Glutamatergic neuron (in vitro differentiated cells): ENCODE results near the gene RNF167. TPM values are rescaled to one million over a fixed set of nuclear protein-coding genes. Genes with fewer than 3 reads are reported as not detected.

ENCODE experiments used
- DNase-seq: peaks from one replicate; pipeline ENCODE4 v3.0.0; 2022
- H3K27ac Mint-ChIP-seq: one replicate; pipeline ENCODE4 v1.8.0; 2020; ENCODE audit warnings: mild to moderate bottlenecking, mixed read lengths, inconsistent platforms; ENCODE audit not compliant: unreplicated experiment
- H3K27me3 Mint-ChIP-seq: one replicate; pipeline ENCODE4 v1.8.0; 2020; ENCODE audit warnings: mild to moderate bottlenecking, moderate library complexity, mixed read lengths, inconsistent platforms; ENCODE audit not compliant: unreplicated experiment
- H3K36me3 Mint-ChIP-seq: one replicate; pipeline ENCODE4 v1.8.0; 2020; ENCODE audit warnings: mild to moderate bottlenecking, mixed read lengths, inconsistent platforms; ENCODE audit not compliant: unreplicated experiment
- H3K4me1 Mint-ChIP-seq: one replicate; pipeline ENCODE4 v1.8.0; 2020; ENCODE audit warnings: mild to moderate bottlenecking, low read depth, mixed read lengths, inconsistent platforms; ENCODE audit not compliant: unreplicated experiment
- H3K4me3 Mint-ChIP-seq: one replicate; pipeline ENCODE4 v1.8.0; 2020; ENCODE audit warnings: mild to moderate bottlenecking, mixed read lengths, inconsistent platforms; ENCODE audit not compliant: unreplicated experiment
- H3K9me3 Mint-ChIP-seq: one replicate; pipeline ENCODE4 v1.8.0; 2020; ENCODE audit warnings: mild to moderate bottlenecking, moderate library complexity, mixed read lengths, inconsistent platforms; ENCODE audit not compliant: unreplicated experiment
- long read RNA-seq: library from polyadenylated mRNA; unstranded; transcript quantifications from one replicate; pipeline ENCODE4 v2.0.0, GENCODE V29; 2020; ENCODE audit not compliant: unreplicated experiment
- total RNA-seq: library from RNA; stranded (reverse); fragmentation: NEBNext Ultra II Directional; extraction: Animal tissue kit (Norgen Biotek cat#: 25700); gene quantifications from one replicate; pipeline ENCODE4 v1.2.1, GENCODE V29; 2021; ENCODE audit not compliant: unreplicated experiment
- TF ChIP-seq, protein P1 (sequence below): fragments of 200-600 bp; sonication (generic); IDR thresholded peaks from one replicate; pipeline ENCODE4 v1.5.0; 2021; ENCODE audit not compliant: partially characterized antibody, unreplicated experiment

The RNF167 gene
- 96.1 TPM for total RNA-seq
- long read RNA-seq, transcript RNF167-211 (9 exons, 1,757 nt) = major isoform, 15 of 32 reads
- long read RNA-seq, partial matches to known transcripts = 1 of 32 reads
- long read RNA-seq, other reads (novel, unspliced or antisense) = 11 of 32 reads

DNA sequence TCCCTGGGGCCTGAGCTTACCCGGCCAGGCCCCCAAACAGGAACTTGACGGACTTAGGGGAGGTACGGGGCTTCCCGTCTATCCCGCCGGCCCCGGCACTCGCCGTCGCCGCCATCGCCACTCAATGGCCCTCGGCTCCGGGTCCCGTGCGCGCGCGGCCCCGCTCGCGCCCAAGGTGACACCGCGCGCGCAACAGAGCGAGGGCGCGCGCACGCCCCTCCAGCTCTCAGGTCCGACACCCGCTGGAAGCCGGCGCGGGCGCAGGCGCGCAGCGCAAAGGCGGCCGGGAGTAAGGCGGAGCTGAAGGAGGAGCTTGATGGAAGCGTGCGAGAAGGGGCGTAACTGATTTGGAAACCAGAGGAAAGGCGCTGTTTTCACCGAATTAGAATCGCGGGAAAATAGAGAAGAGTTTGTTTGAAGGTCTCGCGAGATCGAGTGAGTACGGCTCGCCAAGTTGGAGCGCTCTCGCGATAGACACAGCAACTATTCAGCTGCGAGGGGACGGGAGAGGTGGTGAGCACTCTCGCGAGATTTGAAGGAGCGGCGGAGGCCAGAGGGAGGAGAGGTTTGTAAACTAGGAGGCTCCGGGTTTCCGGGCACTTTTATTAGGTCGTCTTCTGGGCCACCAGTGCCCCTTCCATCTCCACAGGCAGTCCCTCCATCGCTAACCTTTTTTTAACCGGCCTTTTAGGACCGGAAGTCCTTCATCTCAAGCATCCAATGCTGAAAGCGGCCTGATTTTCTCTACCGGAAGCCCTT is at the start of gene RNF167, which contains the start of gene SLC25A11:
RNF167 (plus strand) TSS at position 473 of the 759 bp plus-strand sequence. CDS start 642 bp downstream, outside the sequence.
SLC25A11 (minus strand) TSS at position 251 of the 759 bp plus-strand sequence; CDS start at position 115, 136 bp downstream.
- peak within 1 kb of the TSS; percentile 98 for H3K4me3 Mint-ChIP-seq
- peaks cover 14% of the 10 kb centered on the region for H3K27me3 Mint-ChIP-seq
- peak within 1 kb of the TSS; percentile 98 for H3K27ac Mint-ChIP-seq
- H3K4me1 Mint-ChIP-seq = peaks cover 14% of the 10 kb centered on the region
- peaks cover 8% of the 10 kb centered on the region for H3K9me3 Mint-ChIP-seq
- TF ChIP-seq, protein P1, sequence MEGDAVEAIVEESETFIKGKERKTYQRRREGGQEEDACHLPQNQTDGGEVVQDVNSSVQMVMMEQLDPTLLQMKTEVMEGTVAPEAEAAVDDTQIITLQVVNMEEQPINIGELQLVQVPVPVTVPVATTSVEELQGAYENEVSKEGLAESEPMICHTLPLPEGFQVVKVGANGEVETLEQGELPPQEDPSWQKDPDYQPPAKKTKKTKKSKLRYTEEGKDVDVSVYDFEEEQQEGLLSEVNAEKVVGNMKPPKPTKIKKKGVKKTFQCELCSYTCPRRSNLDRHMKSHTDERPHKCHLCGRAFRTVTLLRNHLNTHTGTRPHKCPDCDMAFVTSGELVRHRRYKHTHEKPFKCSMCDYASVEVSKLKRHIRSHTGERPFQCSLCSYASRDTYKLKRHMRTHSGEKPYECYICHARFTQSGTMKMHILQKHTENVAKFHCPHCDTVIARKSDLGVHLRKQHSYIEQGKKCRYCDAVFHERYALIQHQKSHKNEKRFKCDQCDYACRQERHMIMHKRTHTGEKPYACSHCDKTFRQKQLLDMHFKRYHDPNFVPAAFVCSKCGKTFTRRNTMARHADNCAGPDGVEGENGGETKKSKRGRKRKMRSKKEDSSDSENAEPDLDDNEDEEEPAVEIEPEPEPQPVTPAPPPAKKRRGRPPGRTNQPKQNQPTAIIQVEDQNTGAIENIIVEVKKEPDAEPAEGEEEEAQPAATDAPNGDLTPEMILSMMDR = no peak
- H3K36me3 Mint-ChIP-seq = no peaks in the 10 kb centered on the region
- DNase-seq = peak; percentile 88

DNA sequence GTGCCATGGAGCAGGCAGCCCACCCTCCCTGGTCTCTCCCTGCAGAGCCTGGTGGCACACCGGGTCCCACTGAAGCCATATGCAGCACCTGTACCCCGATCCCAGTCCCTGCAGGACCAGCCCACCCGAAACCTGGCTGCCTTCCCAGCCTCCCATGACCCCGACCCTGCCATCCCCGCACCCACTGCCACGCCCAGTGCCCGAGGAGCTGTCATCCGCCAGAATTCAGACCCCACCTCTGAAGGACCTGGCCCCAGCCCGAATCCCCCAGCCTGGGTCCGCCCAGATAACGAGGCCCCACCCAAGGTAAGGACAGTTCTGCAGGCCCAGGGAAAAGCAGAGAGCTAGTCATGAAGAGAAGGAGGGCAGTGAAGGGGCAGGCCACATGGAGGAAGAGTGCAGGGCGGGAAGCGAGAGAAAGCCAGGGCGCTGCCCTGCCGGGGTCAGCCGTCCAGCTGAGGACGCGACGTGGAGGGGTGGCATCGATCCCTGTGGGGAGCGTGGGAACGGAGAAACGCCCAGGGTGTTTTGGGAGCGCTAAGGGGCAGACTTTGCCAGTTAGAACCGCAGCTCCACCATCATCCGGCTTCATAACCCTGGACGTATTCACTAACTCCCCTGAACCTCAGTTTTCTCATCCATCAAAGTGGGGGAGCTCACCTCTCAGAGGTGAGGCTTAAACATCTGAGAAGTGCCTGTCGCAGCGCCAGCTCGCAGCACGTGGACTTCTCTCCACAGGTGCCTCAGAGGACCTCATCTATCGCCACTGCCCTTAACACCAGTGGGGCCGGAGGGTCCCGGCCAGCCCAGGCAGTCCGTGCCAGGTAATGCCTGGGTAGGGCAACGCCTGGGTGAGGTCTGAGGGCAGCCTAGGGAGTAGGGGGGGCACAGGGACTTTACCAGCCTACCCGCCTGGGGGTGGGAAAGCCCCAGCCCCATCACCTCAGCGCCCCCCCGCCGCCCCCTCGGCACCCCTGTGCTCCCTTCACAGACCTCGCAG is 48.4 kb upstream of the RNF167 start:
- Mint-ChIP-seq H3K27ac (no peak overlapping the region), H3K9me3 (peaks cover 4% of the 10 kb centered on the region), H3K4me1 (peaks cover 4% of the 10 kb centered on the region), H3K27me3 (peaks cover 6% of the 10 kb centered on the region), H3K4me3 (no peak overlapping the region), H3K36me3 (no peaks in the 10 kb centered on the region)
- TF ChIP-seq, protein P1 = no peak
- DNase-seq = no peak

DNA sequence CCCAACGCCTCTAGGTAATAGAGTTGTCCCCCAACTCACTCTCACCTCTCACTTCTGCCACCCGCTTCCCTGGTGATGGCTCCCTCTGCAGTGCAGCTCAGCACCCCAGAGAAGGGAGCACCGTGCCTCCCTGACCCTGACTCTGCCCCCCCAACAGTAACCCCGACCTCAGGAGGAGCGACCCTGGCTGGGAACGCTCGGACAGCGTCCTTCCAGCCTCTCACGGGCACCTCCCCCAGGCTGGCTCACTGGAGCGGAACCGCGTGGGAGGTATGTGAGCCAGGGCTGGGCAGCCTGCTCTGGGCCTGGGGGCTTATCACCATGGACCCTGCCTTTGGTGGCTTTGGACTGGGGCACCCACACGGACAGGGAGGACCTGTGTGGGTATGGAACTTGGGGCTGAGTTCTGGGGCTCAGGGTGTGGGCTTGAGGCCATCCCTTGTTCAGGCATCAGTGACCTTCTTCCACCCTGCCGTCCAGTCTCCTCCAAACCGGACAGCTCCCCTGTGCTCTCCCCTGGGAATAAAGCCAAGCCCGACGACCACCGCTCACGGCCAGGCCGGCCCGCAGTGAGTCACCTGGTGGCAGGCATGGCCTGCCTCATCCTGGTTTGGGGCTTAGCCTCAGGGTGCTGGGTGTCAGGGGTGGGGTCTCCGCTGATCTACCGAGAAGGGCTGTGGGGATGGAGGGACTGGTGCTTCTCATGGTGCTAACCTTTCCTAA is 47.4 kb upstream of the RNF167 start:
- peaks cover 4% of the 10 kb centered on the region for H3K4me1 Mint-ChIP-seq
- no peak for DNase-seq
- no peak overlapping the region for H3K27ac Mint-ChIP-seq
- H3K9me3 Mint-ChIP-seq = peaks cover 3% of the 10 kb centered on the region
- no peaks in the 10 kb centered on the region for H3K36me3 Mint-ChIP-seq
- TF ChIP-seq, protein P1 = no peak
- no peak overlapping the region for H3K4me3 Mint-ChIP-seq
- peaks cover 7% of the 10 kb centered on the region for H3K27me3 Mint-ChIP-seq

DNA sequence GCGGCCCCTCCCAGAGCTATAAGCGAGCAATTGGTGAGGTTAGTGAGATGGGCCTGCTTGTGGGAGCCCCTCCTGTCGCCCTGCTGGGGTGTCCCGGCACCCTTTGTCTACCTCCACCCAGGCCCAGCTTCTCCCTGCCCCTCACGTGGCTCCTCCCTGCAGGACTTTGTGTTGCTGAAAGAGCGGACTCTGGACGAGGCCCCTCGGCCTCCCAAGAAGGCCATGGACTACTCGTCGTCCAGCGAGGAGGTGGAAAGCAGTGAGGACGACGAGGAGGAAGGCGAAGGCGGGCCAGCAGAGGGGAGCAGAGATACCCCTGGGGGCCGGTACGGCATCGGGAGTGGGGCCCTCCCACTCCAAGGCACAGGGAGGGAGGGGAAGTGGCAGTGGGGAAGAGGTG is 46.8 kb upstream of the RNF167 start:
- Mint-ChIP-seq H3K9me3 (peaks cover 3% of the 10 kb centered on the region), H3K4me3 (no peak overlapping the region), H3K4me1 (peaks cover 4% of the 10 kb centered on the region), H3K27me3 (peaks cover 7% of the 10 kb centered on the region), H3K27ac (no peak overlapping the region), H3K36me3 (no peaks in the 10 kb centered on the region)
- TF ChIP-seq, protein P1 = no peak
- no peak for DNase-seq
